Measurements from ENCODE around the gene ABCC8.

GRCh38 chr11:17526326-17526725 is 49.7 kb upstream of the ABCC8 start:
- no peak for TF ChIP-seq CTCF (IDR thresholded peaks at IDR 0.05; ENCODE audit: low read length)
- TF ChIP-seq EZH2 (IDR thresholded peaks at IDR 0.05; ENCODE audit: borderline replicate concordance, low read length): no peak

All from OCI-LY1 (cell line).